ENCODE data around the gene SRC.

Gene SRC

DNA sequence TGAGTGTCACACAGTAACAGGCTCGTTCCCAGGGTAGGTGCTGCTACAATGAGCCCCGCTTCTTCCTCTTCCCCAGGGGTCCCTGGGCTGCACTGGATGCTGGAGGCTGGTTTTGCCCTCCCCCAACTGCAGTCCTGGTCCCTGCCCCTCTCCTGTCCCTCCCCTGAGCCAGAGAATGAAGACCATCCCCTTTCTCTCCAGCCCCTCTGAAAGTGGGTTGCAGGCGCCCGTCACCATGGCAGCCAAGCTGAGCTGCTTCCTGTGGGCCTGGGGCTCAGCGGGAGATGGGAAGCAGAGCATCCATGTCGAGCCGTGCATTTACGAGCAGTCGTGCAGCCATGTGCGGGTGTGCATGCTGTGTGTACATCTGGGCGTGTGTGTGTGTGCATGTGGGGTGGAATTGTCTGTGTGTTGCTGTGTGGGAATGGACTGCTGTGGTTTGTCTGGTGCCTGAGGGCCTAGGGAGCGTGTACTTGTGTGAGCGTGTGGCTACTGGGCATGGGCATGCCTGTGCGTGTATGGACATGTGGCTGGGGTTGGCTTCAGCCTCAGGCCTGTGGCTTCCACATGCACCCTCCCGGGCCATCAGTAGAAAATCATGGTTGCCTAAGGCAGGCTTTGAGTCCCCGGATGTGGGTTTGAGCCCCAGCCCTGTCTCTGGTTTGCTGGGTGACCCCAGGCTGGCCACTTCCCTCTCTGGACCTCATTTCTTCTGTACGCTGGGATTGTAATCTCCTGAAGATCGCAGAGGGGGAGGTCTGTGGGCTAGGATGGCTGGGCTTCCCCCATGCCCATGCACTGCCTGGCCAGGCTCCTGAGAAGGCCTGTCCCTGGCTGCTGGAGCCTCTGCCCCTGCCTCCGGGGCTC is 48.8 kb downstream of the SRC start:
- Histone ChIP-seq H3K27ac (peak overlapping the region; percentile 95), H3K9me3 (ENCODE audit: severe bottlenecking) (no peaks in the 10 kb centered on the region), H3K36me3 (peaks cover 56% of the 10 kb centered on the region), H3K27me3 (ENCODE audit: insufficient read depth, low read depth, severe bottlenecking) (no peaks in the 10 kb centered on the region), H3K4me3 (ENCODE audit: low read depth, low read length) (no peak overlapping the region)
- TF ChIP-seq CTCF (IDR thresholded peaks at IDR 0.05; ENCODE audit: low read depth, low read length): no peak
- peak; percentile 65 for DNase-seq

DNA sequence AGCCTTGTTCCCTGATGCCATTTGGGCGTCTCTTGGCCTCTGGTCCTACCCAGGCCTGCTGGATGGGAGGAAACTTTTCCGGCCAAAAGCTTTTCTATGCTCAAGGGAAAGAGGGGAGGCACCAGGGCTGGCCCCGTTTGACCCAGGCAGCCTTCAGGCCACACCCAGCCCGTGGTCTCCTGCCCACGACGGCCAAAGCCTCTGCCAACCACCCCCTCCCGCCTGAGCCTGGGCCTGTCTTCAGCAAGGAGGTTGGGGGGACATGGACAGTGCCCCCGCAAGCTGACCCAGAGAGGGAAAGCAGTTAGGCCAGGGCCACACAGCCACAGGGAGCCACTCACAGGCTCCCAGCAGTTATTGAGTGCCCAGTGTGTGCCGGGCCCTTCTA is 49.5 kb downstream of the SRC start:
- no peaks in the 10 kb centered on the region for H3K27me3 ChIP-seq (ENCODE audit: insufficient read depth, low read depth, severe bottlenecking)
- DNase-seq: no peak
- peaks cover 59% of the 10 kb centered on the region for H3K36me3 ChIP-seq
- no peak for TF ChIP-seq CTCF (IDR thresholded peaks at IDR 0.05; ENCODE audit: low read depth, low read length)
- H3K27ac ChIP-seq: peak overlapping the region; percentile 95
- H3K9me3 ChIP-seq (ENCODE audit: severe bottlenecking): no peaks in the 10 kb centered on the region
- no peak overlapping the region; the same call in 1 of the 2 replicates for H3K4me3 ChIP-seq (ENCODE audit: low read depth, low read length)

DNA sequence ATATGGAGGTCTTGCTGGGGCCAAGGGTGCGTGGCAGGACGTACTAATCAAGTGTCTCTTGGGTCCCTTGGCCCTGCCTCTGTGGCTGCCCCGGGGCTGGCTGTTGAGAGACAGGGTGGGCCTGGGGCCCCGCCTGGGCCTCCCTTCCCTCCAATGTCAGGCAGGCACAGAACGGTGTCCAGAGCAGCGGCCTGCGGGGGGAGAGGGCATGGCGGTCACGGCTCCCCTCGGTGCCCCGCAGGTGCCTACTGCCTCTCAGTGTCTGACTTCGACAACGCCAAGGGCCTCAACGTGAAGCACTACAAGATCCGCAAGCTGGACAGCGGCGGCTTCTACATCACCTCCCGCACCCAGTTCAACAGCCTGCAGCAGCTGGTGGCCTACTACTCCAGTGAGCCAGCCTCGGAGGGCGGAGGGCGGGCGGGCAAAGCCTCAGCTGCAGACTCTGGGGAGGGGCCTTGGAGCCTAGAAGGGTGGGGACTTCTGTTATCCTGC is 50.0 kb downstream of the SRC start:
- H3K27me3 ChIP-seq (ENCODE audit: insufficient read depth, low read depth, severe bottlenecking): no peaks in the 10 kb centered on the region
- peak overlapping the region; percentile 21 for H3K4me3 ChIP-seq (ENCODE audit: low read depth, low read length)
- H3K9me3 ChIP-seq (ENCODE audit: severe bottlenecking): no peaks in the 10 kb centered on the region
- DNase-seq: peak; percentile 96
- H3K27ac ChIP-seq: peak overlapping the region; percentile 95
- no peak for TF ChIP-seq CTCF (IDR thresholded peaks at IDR 0.05; ENCODE audit: low read depth, low read length)
- peaks cover 61% of the 10 kb centered on the region for H3K36me3 ChIP-seq

DNA sequence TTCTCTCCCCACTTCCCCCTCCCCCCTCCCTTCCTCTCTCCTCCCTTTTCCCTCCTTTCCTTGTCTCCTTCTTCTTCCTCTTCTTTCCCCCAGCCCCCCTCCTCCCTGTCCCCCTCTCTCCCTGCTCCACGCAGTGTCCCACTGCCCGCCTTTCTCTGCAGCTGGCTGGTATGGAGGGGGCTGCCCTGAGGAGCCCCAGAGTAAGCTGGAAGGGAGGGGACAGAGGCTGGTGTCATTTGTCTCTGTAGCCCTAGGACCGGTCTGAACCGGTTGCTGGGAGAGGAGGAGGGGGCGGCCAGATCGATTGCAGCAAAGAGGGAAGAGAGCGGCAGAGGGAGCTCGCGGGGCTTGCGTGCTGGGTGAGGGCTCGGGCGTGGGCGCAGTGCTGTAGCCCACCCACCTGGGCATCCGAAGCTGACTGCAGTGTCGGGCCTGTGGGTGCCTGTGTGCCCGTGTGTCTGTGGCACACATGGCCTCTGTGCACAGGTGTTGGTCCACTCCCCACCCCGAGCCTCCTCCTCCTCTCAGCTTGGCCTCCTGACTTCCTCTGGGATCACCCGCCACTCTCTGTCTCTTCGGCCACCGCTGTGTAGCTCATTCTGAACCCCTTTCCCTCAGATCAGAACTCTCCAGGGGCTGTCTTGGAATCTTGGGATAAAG is 50.6 kb downstream of the SRC start:
- H3K4me3 ChIP-seq (ENCODE audit: low read depth, low read length): no peak overlapping the region; the same call in 1 of the 2 replicates
- peak overlapping the region; percentile 95 for H3K27ac ChIP-seq
- H3K27me3 ChIP-seq (ENCODE audit: insufficient read depth, low read depth, severe bottlenecking): no peaks in the 10 kb centered on the region
- no peaks in the 10 kb centered on the region for H3K9me3 ChIP-seq (ENCODE audit: severe bottlenecking)
- TF ChIP-seq CTCF (IDR thresholded peaks at IDR 0.05; ENCODE audit: low read depth, low read length): peak; percentile 79
- DNase-seq: peak; percentile 95
- H3K36me3 ChIP-seq: peaks cover 61% of the 10 kb centered on the region

GRCh38 chr20:37397076-37397953 is 51.4 kb downstream of the SRC start:
- Histone ChIP-seq H3K4me3 (ENCODE audit: low read depth, low read length) (no peak overlapping the region), H3K27ac (peak overlapping the region; percentile 95), H3K27me3 (ENCODE audit: insufficient read depth, low read depth, severe bottlenecking) (no peaks in the 10 kb centered on the region), H3K9me3 (ENCODE audit: severe bottlenecking) (no peaks in the 10 kb centered on the region), H3K36me3 (peaks cover 69% of the 10 kb centered on the region)
- TF ChIP-seq CTCF (IDR thresholded peaks at IDR 0.05; ENCODE audit: low read depth, low read length): 0 out of 2 replicates have a peak, but pooled peaks have one; percentile 1
- DNase-seq: peak; percentile 45

All from WERI-Rb-1 (cell line).